GM21825 (cell line): Measurements from ENCODE around the gene KCNC4.

Experiments
- ATAC-seq: cut with Tn5 transposase; IDR thresholded peaks from one replicate; pipeline ENCODE4 v1.9.1; 2021; ENCODE audit warnings: mild to moderate bottlenecking, moderate library complexity; ENCODE audit not compliant: unreplicated experiment

KCNC4 gene

DNA sequence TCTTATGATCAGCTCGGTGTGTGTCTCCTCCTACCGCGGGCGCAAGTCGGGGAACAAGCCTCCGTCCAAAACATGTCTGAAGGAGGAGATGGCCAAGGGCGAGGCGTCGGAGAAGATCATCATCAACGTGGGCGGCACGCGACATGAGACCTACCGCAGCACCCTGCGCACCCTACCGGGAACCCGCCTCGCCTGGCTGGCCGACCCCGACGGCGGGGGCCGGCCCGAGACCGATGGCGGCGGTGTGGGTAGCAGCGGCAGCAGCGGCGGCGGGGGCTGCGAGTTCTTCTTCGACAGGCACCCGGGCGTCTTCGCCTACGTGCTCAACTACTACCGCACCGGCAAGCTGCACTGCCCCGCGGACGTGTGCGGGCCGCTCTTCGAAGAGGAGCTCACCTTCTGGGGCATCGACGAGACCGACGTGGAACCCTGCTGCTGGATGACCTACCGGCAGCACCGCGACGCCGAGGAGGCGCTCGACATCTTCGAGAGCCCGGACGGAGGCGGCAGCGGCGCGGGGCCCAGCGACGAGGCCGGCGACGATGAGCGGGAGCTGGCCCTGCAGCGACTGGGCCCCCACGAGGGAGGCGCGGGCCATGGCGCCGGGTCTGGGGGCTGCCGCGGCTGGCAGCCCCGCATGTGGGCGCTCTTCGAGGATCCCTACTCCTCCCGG lies 1.5 kb downstream of the KCNC4 start:
- no peak for ATAC-seq

DNA sequence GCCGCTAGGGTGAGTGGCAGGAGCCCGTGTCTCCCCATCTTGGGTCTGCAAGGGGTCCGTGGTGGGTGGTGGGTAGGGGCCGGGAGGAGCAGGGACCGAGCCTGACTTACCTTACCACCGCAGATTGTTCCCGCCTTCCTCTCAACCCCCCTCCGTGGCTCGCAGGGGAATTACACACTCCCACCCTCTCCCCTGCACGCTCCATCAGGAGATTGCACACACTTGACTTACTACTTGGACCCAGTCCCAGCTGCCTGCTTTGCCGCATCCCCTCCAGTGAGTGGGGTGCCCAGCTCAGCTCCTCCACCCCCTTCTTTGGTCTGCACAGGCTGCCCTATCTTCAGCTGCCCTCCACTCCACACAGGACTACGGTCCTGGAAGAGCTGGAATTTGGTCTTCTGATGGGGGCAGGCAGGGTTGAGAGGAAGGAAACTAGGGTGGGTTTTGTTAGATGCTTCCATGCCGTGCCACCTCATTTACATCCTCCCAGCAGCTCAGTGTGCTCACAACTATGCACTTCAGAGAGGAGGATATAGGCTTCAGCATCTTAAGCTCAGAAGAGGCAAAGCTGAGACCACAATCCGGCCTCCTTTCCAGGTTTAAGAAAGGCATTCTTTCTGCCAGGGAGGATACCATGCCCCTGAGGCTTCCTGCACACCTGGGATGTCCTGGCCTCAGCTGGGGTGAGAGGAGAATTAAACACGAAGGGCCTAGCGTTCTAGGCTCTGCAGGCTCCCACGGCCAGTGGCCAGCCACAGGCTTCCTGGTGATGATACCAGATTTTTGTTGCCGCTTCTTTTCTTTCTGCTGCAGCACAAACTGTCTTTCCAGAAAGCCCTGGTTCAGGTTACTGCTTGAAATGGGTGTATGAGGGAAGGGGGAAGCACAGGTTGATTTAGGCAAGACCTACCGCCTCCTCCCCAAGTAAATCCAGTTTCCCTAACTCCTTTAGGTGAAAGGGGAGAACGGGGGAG lies 2.3 kb downstream of the KCNC4 start:
- no peak for ATAC-seq

DNA sequence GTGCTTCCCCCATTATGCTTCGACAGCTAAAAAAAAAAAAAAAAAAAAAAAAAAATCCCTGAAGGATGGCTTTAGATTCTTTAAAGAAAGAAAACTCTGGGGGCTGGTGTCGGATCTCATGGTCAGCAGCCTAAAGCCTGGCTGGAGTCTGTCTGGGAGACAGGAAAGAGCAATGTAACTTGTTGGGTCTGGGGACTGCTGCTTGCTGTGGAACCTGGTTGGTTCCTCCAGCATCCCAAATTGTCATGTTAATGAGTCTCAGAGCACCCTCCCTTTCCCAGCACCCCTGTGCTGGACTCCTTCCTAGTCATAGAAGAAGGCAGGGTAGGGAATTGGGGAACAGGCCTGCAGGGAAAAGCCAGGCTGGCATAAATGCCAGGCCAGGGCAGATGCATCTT lies 3.0 kb downstream of the KCNC4 start:
- no peak for ATAC-seq

DNA sequence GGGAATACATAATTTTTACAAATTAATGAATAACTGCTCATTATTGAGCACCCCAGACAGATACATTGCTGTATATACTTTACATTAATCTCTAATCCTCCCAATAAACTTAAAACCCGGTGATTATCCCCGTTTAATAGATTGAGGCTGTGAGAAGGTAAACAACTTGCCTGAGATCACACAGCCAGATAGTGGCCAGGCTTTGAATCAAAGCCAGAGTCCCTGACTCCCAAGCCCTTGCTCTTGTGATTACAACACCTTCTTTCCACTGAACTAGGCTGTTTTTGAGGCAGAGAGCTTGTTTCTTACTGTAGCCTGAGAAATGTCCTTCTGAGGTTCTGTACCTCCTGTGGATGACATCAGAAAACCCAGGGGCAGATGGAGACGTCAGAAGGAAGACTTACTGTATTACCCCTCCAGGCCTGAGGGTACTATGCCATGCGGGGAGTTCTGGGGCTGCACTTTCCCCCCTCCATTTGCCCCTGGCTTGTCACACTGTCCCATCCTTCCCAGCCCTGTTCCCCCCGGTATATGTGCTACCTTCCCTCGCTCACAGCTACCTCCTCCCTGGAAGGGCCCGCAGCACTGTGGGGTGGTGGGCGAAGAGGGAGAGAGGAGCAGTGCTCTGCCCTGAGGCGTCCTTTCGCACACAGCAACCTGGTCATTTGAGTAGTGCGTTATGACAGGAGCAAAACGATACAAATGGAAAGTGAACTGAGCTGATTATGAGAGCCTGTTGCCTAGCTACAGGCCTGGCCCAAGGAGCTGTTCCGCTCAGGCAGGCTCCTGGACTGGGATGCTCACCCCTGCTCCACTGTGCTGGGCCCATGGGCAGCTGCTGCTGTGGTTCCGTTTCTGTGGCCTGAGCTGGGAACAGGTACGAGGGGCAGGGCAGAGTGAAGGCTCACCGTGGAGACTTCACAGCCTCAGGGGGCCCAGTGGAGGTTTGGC lies 4.6 kb downstream of the KCNC4 start:
- no peak for ATAC-seq

DNA sequence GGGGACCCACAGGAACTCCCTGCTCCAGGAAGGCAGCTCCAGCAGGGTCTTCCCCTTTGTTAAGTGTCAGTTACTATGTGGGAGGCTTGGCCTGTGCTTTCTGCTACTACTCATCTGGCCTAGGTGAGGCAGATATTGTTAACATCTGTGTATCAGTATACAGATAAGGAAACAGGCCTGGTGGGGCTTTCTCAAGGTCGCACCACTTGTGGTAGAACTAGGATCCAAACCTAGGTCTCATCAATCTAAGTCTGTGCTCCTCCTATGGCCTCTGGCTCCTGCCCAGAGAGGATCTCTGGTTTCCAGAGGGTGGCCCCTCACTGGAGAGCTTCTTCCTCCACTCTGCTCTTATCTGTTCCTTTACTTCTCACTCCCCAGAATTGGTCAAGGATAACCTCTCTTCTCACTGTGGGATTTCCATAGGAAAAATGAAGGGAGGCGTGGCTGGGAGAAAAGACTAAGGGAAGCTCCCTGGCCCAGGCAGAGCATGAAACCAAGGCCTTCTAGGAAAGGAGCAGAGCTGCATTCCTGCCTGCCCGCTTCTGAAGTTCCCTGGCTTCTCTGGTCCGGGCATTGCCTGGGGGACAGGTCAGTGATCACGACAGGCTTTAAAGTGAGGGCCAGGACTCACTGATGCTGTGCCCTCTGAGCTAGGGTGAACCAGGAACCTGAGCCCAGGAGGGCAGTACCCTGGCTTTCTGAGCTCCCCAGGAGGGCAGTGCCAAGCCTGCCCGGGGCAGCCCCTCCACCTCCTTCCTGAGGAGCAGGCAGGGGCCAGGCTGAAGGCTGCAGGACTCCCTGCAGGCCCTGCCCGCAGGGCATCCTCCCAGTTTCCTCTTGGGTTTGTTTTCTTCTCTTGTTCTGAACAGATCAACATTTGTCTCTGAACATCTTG lies 5.8 kb downstream of the KCNC4 start:
- no peak for ATAC-seq

DNA sequence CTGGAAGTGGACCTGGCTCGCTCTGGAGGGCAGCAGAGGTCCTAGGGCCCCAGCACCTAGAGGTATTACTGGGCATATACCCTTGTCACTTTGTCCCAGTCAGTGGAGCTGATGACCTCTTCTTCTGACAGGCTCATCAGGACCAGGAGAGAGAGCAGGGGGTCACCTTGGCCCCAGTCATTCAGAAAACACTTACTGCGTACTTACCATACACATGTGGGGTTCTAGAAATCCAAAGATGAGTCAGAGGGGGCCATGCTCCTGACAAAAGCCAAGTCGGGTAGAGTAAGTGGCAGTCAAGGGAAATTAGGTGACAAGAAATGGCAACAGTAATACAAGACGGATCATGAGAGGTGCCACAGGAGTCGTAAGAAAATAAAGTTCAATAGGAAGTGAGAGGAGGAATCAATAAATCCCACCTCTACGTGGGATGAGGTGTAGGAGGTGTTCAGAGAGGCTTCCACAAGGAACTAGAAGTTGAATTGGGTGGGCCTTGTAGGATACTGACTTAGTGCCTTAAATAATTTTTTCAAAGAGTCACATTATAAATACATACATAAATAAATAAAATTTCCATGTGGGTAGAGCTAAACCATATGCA lies 6.8 kb downstream of the KCNC4 start:
- no peak for ATAC-seq

DNA sequence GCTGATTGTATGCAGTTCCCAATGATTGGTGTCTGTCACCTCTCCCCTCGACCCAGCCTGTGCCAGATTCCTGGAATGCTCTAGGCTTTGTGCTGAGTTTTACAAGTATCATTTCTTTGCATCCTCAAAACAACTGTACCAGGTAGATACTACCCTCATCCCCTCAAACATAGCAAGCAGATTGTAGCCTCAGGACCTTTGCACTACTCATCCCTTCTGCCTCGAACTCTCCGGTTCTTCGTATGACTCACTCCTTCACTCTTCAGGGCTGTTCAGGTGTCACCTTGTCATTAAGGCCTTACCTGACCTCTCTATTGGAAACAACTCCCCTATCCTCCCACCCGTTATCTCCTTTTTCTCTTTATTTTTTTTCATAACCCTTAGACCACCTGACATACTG lies 8.0 kb downstream of the KCNC4 start:
- ATAC-seq: no peak

DNA sequence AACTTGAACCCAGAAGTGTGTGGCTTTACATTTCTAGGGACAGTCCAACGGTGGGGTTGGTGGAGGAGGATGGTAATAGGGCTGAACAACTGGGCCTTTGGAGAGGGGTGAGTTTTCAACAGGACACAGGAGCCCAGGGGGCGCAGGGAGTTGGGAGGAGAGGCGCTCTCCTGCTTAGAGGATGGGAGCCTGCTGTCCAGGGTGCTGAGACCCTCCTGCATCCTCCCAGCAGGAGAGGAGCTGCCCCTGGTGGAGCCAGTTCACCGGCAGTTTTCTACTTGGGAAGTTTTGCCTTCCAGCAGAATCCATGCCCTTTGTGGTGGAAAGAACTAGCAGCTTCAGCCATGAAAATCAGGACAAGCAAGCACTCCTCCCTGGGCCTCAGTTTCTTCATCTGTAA lies 8.6 kb downstream of the KCNC4 start:
- ATAC-seq: no peak

DNA sequence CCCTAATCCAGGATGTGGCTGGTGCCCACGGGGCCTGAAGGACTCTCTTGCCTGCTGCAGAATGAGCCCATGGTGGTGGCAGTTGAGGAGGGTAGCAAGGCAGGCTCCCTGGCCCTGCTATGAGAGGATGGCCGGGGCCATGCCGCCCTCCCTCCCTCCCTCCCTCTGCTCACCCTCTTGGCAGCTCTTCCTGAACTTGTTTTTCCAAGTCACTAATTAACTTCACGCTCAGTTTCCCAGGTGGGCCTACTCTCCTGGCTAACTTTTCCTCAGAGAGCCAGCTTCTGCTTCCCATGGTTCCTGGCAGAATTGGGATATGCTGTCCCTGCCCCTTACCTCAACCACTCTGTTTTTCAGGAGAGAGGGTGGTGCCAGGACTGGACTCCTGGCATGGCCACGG lies 10.2 kb downstream of the KCNC4 start:
- ATAC-seq: no peak

DNA sequence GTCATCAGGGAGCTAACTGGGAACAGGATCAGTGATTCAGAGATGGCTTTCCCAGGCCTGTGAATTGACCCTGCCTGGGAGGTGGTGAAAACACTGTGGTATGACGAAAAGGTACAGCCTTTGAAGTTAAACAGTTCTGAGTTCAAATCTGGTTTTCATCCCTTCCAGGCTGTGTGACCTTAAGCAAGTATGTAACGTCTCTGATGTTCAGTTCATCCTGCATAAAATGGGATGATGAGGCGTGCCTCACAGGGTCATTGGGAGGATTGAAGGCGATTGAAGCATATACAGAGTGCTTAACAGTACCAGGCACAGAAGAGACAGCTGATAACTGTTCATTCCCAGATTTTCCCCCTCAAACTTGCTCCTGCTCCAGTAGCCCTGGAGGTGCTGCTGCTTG lies 11.0 kb downstream of the KCNC4 start:
- ATAC-seq: no peak

DNA sequence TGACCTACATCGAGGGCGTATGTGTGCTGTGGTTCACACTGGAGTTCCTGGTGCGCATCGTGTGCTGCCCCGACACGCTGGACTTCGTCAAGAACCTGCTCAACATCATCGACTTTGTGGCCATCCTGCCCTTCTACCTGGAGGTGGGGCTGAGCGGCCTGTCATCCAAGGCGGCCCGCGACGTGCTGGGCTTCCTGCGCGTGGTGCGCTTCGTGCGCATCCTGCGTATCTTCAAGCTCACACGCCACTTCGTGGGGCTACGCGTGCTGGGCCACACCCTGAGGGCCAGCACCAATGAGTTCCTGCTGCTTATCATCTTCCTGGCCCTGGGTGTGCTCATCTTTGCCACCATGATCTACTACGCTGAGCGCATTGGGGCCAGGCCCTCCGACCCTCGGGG lies 13.0 kb downstream of the KCNC4 start:
- no peak for ATAC-seq

DNA sequence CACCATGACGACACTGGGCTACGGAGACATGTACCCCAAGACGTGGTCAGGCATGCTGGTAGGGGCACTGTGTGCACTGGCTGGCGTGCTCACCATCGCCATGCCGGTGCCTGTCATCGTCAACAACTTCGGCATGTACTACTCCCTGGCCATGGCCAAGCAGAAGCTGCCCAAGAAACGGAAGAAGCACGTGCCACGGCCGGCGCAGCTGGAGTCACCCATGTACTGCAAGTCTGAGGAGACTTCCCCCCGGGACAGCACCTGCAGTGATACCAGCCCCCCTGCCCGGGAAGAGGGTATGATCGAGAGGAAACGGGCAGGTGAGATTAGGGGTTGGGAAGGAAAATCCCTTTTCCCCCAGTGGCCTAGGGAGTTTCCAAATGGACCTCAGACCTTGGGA lies 13.5 kb downstream of the KCNC4 start:
- no peak for ATAC-seq

DNA sequence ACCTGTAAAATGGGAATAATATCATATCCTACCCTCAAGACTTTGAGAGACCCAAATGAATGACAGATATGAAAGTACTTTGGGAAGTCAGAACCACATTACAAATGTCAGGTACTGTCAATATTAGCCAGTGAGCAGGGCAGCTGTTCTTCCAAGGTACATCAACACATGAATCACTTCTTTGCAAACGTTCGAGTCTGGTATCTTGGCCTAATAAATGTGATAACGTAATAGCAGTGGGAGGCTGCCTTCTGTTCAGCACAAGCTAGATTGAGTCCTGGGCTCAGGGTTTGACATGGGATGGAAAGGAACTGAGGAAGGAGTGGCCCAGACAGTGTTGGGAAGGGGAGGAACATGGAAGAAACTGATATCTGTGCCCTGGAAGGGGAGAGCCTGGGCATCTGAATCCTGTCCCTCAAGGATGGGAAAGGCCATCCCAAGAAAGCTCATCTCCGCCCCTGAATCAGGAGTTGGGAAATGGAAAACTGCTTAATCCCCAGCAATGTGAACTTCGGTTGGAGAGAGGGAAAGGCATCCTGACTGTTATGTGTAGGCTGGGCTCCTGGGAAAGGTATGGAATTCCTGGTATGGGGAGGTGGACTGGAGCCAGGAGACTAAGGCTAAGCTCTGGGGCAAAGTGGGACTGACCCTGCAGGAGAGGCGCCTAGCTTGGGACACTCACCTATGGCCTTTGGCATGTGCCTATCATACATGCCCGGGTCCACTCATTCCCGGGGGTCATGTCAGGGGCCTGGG lies 14.3 kb downstream of the KCNC4 start:
- no peak for ATAC-seq

DNA sequence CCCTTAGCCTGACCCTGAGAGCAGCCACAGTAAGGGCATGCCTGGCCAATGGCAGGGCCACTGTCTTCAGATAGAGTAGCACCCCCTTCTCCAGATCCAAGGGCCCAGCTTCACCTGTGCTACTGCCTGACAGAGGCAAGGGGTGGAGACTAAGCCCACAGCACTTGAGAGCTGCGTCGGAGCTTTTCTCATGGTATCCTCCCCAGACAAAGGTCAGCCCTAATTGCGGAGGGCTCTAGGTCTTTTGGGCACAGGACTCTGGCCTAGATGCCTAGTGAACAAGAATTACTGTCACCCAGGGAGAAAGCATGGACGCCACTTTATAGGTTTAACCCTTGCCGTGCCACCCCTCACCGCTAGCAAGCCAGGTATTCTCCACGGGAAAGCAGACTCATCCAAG lies 15.1 kb downstream of the KCNC4 start:
- ATAC-seq: no peak

DNA sequence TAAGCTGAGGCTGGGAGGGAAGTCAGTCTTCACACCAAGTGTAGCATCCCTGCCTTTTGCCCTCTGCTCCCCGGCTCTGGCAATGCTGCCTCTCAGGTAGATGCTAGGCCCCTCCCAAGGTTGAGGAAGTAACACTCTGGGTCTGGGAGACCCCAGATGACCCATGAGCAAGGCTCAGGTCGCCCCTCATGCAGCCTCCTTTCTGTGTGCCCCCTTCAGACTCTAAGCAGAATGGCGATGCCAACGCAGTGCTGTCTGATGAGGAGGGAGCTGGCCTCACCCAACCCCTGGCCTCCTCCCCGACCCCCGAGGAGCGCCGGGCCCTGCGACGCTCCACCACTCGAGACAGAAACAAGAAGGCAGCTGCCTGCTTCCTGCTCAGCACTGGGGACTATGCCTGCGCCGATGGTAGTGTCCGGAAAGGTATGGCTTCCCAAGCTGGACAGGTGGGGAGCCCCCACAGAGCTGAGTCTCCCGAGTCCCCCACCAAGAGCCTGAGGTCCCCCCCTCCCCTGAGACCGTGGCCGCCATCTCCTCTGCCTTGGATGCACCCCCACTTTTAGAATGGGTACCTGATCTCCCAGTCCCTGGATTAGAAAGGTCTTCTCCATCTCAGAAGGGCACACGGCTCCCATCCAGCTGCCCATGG lies 15.8 kb downstream of the KCNC4 start:
- no peak for ATAC-seq

DNA sequence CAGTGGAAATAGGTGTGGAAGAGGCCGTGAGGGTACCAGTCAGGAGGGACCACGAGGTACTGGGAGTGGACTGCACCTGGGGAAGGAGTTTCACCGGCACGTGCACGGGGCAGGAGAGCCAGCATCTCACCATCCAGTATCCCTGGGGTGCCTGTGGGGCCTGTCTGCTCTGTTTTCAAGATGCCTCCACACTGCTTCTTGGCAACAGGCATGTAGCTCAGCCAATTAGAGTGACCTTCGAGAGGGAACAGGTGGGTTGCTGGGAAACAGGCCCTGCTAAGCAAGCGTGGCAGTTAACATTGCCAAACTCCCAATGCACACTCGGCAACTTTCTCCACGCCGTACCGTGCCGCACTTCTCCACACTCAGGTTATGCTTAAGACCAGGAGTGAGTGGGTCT lies 17.7 kb downstream of the KCNC4 start:
- no peak for ATAC-seq

DNA sequence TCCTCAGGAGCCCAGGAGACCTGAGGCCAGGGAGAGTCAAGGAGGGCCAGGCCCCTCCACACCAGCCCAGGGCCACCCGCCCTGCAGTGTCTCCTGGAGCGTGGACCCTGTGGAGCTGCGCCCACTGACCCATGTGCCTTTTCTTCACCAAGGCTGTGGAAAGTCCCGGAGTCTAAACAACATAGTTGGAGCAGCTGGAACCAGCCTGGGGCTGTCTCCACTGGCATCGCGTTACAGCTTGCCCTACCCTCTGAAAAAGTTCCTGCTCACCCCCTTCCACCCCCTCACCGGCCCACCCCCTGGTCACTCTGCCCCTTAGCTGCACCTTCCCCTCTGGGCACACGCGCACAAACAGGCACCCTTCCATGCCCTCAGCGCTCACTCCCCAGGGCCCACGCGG lies 18.3 kb downstream of the KCNC4 start:
- no peak for ATAC-seq

DNA sequence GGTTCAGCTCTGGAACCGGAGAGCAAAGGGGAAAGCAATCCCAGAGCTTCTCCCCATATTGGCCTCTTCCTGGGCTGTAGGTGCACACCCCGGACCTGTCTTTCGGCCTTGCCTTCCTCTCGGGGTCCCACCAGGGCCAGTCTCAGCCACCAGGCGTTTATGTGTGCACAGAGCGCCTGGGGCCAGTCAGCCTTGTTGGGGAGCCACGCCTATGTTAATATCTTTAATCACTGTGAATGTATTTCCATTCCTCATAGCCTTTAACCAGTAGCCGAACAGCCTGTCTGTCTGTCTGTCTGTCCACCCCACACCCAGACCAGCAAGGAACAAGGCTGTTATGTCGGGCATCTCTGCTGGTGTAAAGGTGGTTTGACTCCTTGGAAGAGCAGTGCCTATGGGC lies 18.8 kb downstream of the KCNC4 start:
- no peak for ATAC-seq
